ENCODE data around the gene HDGF.

The HDGF gene

DNA sequence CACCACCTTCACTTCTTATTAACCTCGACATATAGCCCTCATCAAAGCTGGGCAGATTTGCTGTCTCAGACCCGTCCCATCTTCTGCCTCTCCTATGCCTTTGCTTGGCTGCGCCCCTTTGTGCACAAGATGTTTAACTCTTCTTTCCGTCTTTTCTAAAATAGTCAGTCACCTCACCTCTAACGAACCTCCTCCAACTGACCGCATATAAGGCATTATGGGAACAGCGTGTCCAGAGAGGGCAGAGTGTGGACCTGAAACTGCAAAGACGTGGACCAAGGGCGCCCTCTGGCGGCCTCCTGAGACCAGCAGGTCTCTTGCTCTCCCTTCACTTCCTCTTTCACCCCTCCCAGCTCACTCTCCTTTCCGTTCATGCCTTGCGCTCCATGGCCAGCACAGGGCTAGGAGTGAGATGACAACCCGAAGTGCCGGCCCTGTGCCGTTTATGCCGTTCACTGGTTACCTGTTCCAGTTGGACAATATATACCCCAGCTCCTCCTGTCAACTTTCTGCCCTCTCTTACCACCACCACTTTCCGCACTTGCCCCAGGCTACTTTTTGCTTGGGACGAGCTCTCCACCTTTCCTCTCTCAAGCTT lies 25.7 kb downstream of the HDGF start:
- DNase-seq = peak; percentile 80

GRCh38 chr1:156721535-156721934 lies 29.9 kb downstream of the HDGF start:
- no peak for DNase-seq

- DNase-seq = no peak
Observed at GRCh38 chr1:156721131-156721530, 30.3 kb downstream of the HDGF start.

DNA sequence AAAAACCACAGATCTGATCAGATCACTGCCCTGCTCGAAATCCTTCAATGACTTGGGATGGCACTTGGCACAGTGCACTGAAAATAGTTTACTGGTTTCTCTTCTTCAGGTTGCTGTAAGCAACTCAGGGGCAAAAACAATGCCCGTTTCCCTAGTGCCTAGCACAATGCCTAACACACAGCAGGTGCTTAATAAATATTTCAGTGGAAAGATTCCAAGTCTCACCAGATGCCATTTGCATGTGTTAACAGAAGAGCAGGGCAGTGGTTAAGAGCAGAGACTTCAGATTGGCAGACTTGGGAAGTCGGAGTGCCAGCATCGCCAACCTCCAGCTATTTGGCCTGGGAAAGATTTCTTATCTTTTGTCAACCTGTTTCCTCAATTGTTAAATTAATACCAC lies 34.1 kb downstream of the HDGF start:
- no peak for DNase-seq

DNA sequence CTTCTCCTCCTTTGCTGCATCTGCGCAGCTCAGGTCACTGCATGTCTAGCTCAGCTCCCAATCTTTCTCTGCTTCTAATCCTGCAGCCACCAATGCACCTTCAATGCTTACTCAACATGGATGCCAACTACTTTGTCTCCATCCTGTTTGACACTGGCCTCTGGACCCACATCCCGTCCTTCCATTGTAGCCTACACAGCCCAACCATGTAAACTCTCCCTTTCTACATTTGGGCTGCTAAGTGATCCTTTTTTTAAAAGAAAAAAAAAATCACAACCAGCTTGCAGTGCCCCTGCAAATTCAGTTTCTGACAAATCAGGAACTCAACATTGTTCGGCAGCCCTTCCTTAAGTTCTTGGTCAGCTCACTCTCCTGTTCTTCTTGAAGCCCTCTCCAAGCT lies 36.6 kb downstream of the HDGF start:
- no peak for DNase-seq

- no peak for DNase-seq
Observed at GRCh38 chr1:156712626-156713025, 38.8 kb downstream of the HDGF start.

- DNase-seq = no peak
Observed at GRCh38 chr1:156711011-156711817, 40.3 kb downstream of the HDGF start.

- DNase-seq = peak; percentile 83
Observed at GRCh38 chr1:156709757-156710489, 41.6 kb downstream of the HDGF start.

GRCh38 chr1:156709031-156709430 lies 42.4 kb downstream of the HDGF start:
- DNase-seq = no peak

DNA sequence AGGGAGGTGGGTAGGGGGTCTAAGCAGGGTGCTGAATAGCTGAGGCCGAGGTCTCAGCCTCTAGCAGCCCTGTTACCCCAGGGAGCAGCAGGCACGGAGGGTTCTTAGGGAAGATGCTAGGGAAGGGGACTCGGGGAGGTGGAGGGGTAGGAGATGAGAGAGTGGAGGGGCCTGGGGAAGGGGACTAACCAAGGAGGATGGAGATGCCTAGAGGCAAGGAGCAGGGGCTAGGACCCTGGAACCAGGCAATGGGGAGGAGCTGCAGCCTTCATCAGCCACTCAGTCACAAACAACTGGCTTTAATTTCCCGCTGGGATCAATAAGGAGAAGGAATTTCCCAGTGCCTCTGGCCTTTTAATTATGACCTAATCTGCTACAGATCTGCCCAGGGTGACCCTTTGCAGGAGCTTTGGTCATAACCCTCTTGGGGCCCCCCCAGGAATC lies 43.2 kb downstream of the HDGF start:
- DNase-seq = no peak

GRCh38 chr1:156707417-156708217 lies 43.9 kb downstream of the HDGF start:
- DNase-seq = peak; percentile 66

DNA sequence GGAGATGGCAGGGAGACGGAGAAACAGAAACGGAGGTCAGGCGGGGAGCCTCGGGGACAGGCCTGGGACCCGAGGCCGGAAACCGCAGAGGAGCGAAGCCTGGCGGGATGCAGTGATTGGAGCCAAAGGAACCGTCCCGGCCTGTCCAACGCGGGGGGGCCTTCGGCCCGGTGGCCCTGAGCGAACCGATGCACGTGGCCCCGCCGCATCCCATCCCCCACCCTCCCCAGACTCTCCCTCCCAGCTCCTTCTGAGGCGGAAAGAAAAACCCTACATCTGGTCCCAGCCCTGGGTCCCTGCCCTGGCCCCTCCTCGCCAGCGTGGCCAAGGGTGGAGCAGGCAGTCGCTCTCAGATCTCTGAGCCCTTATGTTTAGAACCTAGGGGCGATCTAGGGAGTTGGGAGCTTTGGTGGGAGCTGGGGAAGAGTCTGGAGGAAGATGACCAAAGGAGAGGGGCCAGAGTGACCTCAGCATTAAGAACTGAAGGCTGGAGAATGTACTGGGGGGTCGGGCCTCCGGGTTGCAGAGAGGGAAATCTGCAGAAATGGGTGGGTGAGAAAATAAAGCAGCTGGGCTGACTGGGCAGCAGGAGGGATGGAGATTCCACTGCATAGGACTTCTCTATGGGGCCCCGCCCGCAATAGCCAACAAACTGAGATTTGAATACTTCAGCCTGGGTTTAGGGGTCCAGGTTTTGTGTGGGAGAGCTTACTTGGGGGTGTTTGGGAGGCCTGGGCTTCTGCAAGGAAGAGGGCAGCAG lies 44.6 kb downstream of the HDGF start:
- DNase-seq = peak; percentile 57

- peak; percentile 43 for DNase-seq
Observed at GRCh38 chr1:156705918-156706656, 45.4 kb downstream of the HDGF start.

DNA sequence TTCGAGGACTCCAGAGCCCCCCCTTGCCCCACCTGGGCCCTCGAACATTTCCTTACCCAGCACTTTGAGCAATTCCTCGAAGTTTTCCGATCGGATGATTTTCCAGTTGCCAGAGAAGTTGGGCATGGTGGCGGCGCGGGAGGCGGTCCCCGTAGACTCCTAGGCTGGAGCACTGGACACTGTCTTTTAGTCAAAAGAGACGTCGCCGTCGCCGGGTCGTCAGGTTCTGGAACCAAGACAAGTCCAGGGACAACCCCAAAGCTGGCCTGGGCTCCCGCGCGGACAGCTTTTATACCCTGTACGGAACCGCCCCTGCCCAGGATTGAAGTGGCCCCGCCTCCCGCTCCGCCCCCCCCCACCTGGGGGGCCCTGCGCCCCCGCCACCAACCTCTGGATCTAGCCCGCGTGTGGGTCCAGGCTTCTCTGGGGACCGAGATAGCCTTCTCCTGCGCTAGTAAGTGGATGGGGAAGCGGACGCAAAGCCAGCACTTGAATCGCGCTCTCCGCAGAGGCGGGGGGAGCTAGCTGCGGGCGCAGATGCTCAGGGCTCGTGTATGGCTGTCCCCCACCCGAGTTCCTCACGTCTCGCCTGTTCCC lies 46.1 kb downstream of the HDGF start, which contains the start of gene CRABP2:
CRABP2 (minus strand) TSS at position 263 of the 597 bp plus-strand sequence; CDS start at position 126, 137 bp downstream.
- no peak for DNase-seq

- peak; percentile 75 for DNase-seq
Observed at GRCh38 chr1:156704930-156705320, 46.5 kb downstream of the HDGF start.

DNA sequence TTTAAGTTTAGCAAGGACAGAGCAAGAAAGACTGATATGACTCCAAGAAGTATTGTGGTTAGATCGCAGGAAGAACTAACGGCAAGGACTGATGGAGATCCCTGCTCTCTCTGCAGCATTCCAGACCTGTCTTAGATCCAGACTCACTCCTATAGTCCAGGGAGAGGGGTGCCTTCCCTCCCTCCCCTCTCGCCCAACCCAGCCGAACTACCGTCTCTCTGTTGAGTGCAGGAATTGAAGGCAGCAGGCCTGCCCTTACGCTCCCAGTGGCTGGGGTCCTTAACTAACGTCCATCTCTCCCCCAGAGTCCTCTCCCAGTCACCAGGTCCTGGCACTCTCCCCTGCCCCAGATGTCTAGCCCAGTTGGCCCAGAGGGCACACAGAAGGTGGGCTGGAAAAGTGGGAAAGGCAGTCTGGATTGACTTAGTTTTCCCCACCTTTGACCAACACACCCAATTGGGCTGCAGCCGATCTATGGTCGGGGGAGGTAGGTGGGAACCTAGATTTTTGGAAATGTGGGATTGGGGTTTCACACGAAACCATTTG lies 47.2 kb downstream of the HDGF start:
- DNase-seq = no peak

GRCh38 chr1:156703741-156704140 lies 47.7 kb downstream of the HDGF start:
- peak; percentile 50 for DNase-seq

DNA sequence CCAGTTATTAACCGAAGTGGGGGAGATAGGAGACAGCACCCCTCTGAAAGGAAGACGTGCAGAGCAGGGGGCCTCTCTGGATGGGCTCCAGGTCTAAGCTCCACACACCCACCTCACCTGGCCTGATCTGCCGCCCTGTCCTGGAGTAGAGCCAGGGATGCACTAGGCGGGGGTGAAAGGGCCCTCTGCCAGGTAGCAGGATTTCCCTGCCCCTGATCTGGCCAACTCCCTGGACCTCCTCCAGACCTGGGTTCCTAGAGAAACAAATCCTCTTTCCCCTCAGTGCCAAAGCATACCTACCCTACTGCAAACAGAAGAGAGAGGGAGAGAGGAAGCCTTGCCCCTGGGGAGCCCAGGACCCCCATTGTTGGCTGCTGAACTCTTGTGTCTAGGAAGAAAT lies 48.1 kb downstream of the HDGF start:
- DNase-seq = no peak

- no peak for DNase-seq
Observed at GRCh38 chr1:156700736-156701531, 50.5 kb downstream of the HDGF start.
